Stimulated activated CD8-positive, alpha-beta memory T cell treated with anti-CD3 and anti-CD28 coated beads, Interleukin-15, amount 100 ng/mL, for 48 hours (primary cell): ENCODE data around the gene ZW10.
"Not testable (repeated sequence)": the region's sequence is repeated elsewhere in the genome, so short reads cannot be mapped to it uniquely, and the experiment has no call there.

Experiments used
- DNase-seq, 2 donors: peaks; one replicate each; pipeline ENCODE4 v3.0.0-alpha.2; 2020; ENCODE audit warnings: low read depth in 2 of 2

Gene ZW10

DNA sequence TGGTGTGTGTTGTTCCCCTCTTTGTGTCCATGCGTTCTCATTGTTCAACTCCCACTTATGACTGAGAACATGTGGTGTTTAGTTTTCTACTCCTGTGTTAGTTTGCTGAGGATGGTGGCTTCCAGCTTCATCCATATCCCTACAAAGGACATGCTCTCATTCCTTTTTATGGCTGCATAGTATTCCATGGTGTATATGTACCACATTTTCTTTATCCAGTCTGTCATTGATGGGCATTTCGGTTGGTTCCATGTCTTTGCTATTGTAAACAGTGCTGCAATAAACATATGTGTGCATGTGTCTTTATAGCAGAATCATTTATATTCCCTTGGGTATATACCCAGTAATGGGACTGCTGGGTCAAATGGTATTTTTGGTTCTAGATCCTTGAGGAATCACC lies 10.5 kb downstream of the ZW10 start:
- not testable (repeated sequence) for DNase-seq

DNA sequence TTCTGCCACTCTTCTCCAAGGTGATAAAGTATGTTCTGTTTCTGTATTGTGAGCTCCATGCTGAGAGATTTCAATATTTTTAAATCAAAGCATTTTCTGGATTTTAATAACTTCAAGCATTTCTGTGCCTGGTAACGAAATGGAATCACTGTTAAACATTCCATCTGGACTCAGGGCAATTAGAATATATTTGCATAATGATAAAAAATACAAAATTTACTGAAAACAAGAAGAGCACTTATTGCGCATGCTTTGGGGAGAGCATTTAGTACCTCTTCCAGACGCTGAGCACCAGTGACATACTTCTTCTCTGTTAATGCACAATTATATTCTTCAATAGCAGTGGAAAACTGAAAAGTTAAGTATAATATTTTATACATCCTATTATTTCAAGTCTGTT lies 13.3 kb downstream of the ZW10 start:
- no peak for DNase-seq

- no peak for DNase-seq
Measured at GRCh38 chr11:113752932-113753331, 20.6 kb downstream of the ZW10 start.

DNA sequence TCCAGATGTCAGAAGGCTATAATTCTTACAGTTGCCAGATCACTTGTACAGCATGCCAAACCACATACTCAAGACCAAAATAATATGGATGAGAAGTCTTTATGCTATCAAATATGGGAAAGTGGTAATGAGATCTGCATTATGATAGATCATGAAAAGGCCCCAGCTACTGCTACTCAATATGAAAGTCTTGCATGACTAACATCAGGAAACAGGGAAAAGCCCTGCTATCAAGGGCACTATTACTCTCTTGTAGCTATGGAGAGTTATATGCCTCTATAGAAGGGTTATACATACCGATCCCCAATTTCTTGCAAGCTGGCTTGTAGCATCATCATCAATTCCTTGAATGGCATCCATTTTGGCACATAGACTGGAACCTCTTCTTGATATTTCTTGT lies 37.2 kb downstream of the ZW10 start:
- no peak for DNase-seq

DNA sequence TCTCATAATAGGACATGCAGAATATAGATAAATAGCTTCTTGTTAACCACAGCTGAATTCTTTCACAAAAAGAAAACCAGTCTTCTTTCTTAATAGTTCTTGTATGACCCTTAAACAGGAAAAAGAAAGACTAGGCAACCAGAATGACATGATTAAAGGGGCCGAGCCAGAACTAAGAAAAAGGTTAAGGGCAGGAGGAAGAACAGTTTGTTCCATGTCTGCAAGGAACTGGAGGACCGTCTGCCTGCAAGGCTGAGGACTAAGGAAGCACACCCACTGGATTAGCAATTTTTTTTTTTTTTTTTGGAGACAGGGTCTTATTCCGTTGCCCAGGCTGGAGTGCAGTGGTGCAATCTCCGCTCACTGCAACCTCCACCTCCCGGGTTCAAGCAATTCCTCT lies 41.4 kb downstream of the ZW10 start:
- DNase-seq, result no peak

DNA sequence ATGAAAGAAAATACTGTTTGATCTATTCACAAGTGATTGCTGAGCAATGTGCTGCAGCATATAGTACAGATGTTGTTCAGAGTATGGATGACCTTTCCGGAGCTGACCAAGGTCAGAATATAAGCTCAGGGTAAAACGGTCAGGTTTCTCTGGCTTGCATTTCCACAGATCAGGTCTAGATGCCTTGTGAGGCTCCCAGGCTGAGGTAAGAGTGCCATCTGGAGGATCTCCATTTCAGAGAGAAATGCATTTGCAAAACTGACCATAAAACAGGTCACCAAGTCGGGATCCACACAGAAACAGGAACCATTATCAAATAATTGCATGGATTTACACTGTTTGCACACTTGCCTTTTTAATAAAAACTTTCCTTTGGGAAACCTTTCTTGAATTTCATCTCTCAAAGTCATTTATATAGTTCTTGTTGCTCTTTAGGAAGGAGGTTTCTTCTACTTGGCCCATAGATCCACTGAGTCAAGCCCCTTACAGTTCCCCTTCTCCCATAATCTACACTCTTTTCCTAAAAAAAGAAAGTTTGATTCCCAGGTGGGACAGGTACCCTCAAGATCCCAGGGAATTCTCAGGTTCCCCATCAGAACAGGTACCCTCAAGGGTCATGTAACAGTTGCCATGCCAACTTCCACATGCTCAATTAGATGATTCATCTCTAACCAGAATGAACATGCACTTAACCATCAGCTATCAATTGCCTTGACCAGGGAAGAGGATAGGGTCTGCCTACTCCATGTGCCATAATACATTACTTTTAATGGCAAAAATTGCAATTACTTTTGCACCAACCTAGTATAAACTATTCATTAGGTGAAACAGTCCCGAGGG lies 42.4 kb downstream of the ZW10 start:
- no peak for DNase-seq

GRCh38 chr11:113729456-113729855 lies 44.0 kb downstream of the ZW10 start:
- no peak for DNase-seq

- DNase-seq, result no peak
Measured at GRCh38 chr11:113728814-113729213, 44.7 kb downstream of the ZW10 start.

DNA sequence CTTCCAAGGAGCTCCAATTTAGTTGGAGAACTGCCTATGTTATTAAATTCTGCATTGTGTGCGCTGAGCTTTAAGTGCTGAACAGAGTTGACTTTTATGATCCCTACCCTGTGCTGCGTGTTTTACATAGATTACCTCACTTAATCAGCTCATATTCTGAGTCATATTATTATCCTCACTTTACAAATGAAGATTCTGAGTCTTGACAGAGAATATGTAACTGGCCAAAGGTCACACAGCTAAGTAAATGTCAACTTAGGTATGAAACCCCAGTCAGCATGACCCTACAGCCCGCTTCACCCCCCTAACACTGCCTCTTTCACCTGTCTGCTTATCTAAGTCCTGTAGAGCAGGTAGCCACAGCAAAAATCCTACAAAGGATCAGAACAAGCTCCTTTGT lies 47.6 kb downstream of the ZW10 start:
- DNase-seq, result no peak

GRCh38 chr11:113725407-113725806 lies 48.1 kb downstream of the ZW10 start:
- DNase-seq, result no peak

GRCh38 chr11:113724778-113725177 lies 48.7 kb downstream of the ZW10 start:
- no peak for DNase-seq

DNA sequence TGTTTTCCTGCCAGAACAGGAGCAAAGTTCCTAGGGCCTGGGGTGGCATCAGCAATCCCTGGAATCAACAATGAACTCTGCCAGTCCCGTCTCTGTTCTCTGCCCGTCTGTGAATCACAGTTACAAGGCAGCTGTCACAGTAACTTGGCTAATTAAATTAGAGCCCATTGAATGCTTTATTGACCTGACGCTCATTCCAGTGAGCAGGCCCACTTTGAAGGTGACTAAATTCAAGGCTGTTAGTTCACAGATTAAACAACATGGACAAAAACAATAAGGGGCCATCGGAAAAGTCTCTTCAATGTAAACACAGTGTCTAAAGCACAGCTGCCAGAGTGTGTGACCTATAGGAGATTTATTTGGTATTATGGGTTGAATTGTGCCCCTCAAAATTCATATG lies 49.7 kb downstream of the ZW10 start:
- DNase-seq, result no peak

DNA sequence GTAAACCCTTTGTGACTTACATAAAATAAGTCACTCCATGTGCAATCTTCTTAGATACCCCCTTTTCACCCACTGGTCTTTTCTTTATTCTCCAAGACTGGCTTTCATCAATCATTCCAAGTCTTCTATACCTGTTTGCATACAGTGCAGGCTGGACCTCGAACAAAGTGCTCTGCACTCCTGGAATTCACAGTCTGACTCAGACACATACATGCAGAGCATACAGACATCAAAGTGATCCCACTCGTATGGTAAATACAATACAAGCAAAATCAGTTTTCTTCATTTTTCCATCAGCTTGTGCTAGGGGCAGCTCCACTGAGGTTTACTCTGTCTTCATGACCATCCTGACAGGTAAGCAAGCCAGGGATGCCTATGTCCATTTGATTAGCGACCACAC lies 50.6 kb downstream of the ZW10 start:
- DNase-seq, result no peak

- DNase-seq, result no peak
Measured at GRCh38 chr11:113722221-113722620, 51.3 kb downstream of the ZW10 start.

GRCh38 chr11:113721462-113722066 lies 51.9 kb downstream of the ZW10 start:
- DNase-seq, result no peak

GRCh38 chr11:113720478-113720877 lies 53.0 kb downstream of the ZW10 start:
- not testable (repeated sequence) for DNase-seq

DNA sequence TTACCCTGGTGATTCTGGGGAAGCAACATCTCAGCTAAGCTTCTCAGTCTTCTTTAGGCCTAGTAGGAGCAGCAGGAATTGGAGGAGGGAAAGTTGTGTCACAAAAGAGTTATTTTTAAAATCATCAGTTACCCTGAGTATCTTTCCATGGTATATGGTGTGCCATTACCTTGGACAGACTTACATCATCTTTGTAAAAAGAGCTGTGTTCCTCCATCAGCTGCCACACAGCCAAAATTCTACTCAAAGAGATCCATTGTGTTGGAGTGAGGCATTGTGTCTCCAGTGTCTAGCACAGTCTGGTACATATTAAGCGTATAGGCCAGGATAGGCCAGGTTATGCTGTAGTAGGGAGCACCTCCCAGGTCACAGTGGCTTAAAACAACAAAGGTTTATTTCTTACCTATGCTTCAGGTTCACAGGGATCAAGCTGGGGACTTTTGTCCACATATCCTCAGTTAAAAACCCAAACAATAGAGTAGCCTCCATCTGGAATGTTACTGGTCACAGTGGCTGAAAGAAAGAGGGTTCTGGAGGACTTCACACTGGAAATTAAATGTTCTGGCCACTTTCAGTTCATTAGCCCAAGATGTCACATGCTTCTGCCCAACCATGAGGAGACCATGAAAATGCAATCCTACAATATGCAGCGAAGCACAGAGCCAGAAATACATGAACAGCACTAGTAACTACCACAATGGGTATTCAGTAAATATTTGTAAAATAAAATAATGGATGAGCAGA lies 57.4 kb downstream of the ZW10 start:
- no peak for DNase-seq

DNA sequence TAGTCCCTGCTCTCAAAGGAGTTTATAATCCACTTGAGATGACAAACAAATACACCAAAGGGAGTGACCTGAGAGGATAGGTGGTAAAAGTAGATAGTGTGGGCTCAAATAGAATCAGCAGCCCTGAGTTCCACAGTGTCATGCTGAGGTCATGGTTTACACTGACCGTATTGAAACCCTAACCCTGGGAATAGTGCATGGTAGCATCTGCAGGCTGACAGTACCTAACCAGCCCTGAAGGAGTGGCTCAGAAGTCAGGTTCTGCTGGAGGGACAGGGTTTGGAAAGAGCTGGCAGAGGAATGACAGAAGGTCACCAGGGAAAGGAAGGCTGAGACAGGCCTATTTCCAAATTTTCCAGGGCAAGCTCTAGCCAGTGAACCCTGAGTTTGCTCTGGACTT lies 58.2 kb downstream of the ZW10 start:
- no peak for DNase-seq

DNA sequence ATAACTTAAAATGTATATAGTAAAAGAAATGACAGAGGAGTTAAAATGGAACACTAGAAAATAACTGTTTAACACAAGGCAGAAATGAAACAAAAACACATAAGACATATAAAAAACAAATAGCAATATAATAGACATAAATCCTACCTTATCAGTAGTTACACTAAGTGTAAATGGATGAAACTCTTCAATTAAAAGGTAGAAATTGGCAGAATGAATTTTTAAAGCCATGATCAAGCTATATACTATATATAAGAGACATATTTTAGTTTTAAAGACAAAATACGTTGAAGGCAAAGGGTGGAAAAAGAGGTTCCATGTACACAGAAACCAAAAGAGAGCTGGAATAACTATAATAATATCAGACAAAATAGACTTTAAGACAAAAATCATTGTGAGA lies 62.5 kb downstream of the ZW10 start:
- no peak for DNase-seq

- no peak for DNase-seq
Measured at GRCh38 chr11:113705871-113706655, 67.4 kb downstream of the ZW10 start, which contains the start of gene TMPRSS5. TSS of gene TMPRSS5 (minus strand) at chr11:113706308. CDS start at chr11:113706224, 84 bp downstream.

- not testable (repeated sequence) for DNase-seq
Measured at GRCh38 chr11:113703551-113703950, 69.9 kb downstream of the ZW10 start.

DNA sequence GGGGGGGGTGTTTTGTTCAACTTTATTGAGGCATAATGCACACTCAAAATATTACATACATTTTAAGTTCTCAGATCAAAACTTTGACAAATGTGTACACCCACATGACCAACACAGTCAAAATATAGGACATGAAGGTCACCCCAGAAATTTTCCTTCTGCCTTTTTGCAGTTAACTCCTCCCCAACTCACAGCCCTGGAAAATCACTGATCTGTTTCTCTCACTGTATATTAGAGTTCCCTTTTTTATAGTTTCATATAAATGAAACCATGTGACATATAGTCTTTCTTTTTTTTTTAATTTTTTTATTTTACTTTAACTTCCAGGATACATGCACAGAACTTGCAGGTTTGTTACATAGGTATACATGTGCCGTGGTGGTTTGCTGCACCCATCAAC lies 72.0 kb downstream of the ZW10 start:
- no peak for DNase-seq
